OCI-LY7 (cell line): ENCODE measurements around the gene TCF15. TPM values are rescaled to one million over a fixed set of nuclear protein-coding genes. Genes with fewer than 3 reads are reported as not detected.

Source experiments
- BruUV-seq: library from RNA; stranded (reverse); fragments of 400-500 nt; replicated peaks from 2 replicates; lab custom pipeline; 2021; lab: Mats Ljungman, UMichigan
- CTCF ChIA-PET: fragments of 300-600 bp; sonication (Branson Sonifier 250); formaldehyde crosslinking; loops from one replicate; lab custom pipeline; 2022; ENCODE audit warnings: antibody characterized with exemption; ENCODE audit not compliant: unreplicated experiment; lab: Charles Lee
- POLR2A ChIA-PET: fragments of 300-600 bp; sonication (Branson Sonifier 250); formaldehyde crosslinking; loops from one replicate; lab custom pipeline; 2022; ENCODE audit warnings: antibody characterized with exemption; lab: Charles Lee
- DNase-seq: peaks from one replicate; pipeline ENCODE4 v3.0.0-alpha.2; 2015; ENCODE audit warnings: low spot score
- H2AFZ ChIP-seq: fragments of 200-600 bp; sonication (generic), shearing (Covaris generic); 2 replicates; pipeline ENCODE4 v1.6.1; 2014; ENCODE audit warnings: mild to moderate bottlenecking, antibody characterized with exemption, low read length, moderate library complexity
- H3K27ac ChIP-seq: fragments of 200-600 bp; sonication (generic); 2 replicates; pipeline ENCODE4 v1.5.1; 2014; ENCODE audit warnings: mixed run types, low read depth, mild to moderate bottlenecking, moderate library complexity, low read length, inconsistent platforms; ENCODE audit not compliant: poor library complexity, severe bottlenecking
- H3K36me3 ChIP-seq: fragments of 200-600 bp; sonication (generic); 2 replicates; pipeline ENCODE4 v1.6.1; 2014; ENCODE audit warnings: mild to moderate bottlenecking, antibody characterized with exemption, low read length, moderate library complexity, mixed read lengths; ENCODE audit not compliant: insufficient read depth
- H3K4me1 ChIP-seq: fragments of 200-600 bp; sonication (generic); 2 replicates; pipeline ENCODE4 v1.5.1; 2014; ENCODE audit warnings: mild to moderate bottlenecking, low read length; ENCODE audit not compliant: insufficient read depth, poor library complexity, severe bottlenecking
- H3K4me2 ChIP-seq: fragments of 200-600 bp; sonication (generic); 2 replicates; pipeline ENCODE4 v1.6.1; 2014; ENCODE audit warnings: mild to moderate bottlenecking, low read length
- H3K4me3 ChIP-seq: fragments of 200-600 bp; sonication (generic); 2 replicates; pipeline ENCODE4 v1.5.1; 2014; ENCODE audit warnings: mild to moderate bottlenecking, low read depth, low read length; ENCODE audit not compliant: poor library complexity, severe bottlenecking
- H3K79me2 ChIP-seq: fragments of 200-600 bp; sonication (generic); 2 replicates; pipeline ENCODE4 v1.6.1; 2016; ENCODE audit warnings: low read depth, mild to moderate bottlenecking, low read length, moderate library complexity, mixed read lengths; ENCODE audit not compliant: insufficient read depth
- H3K9me2 ChIP-seq: fragments of 200-600 bp; sonication (generic); 2 replicates; pipeline ENCODE4 v1.6.1; 2016; ENCODE audit warnings: mild to moderate bottlenecking, low read length, mixed read lengths; ENCODE audit not compliant: insufficient read depth
- H3K9me3 ChIP-seq: fragments of 200-600 bp; sonication (generic); 2 replicates; pipeline ENCODE4 v1.6.1; 2014; ENCODE audit warnings: mild to moderate bottlenecking, mixed run types, low read length, mixed read lengths
- H4K20me1 ChIP-seq: fragments of 200-600 bp; sonication (generic); 2 replicates; pipeline ENCODE4 v1.6.1; 2014; ENCODE audit warnings: mild to moderate bottlenecking, antibody characterized with exemption, low read length, moderate library complexity, mixed read lengths; ENCODE audit not compliant: insufficient read depth
- CTCF ChIP-seq: fragments of 200-600 bp; sonication (generic); conservative IDR thresholded peaks from 2 replicates; pipeline ENCODE4 v1.5.1; 2014; ENCODE audit warnings: mild to moderate bottlenecking, antibody characterized with exemption, low read length, moderate library complexity, mixed read lengths
- EZH2phosphoT487 ChIP-seq: fragments of 200-600 bp; sonication (generic); IDR thresholded peaks from 2 replicates; pipeline ENCODE4 v1.6.1; 2018; ENCODE audit warnings: low read depth, borderline replicate concordance, mild to moderate bottlenecking, mixed run types, antibody characterized with exemption, low read length, moderate library complexity, mixed read lengths
- intact Hi-C: fragments of 100-400 bp; cut with micrococcal nuclease; formaldehyde crosslinking; loops from one replicate; pipeline ENCODE4 v1.10.0; 2022; ENCODE audit not compliant: unreplicated experiment
- total RNA-seq, 2 experiments: library from RNA; depleted of rRNA in 1 of 2; stranded (reverse); fragments of >200 nt in 1 of 2; shearing (Covaris generic) in 1 of 2; gene quantifications; 2 replicates each; pipeline ENCODE4 v1.2.3, GENCODE V29; 2014 to 2022

TCF15 gene
- total RNA-seq, 2 experiments from 2014 or later, result not detected

- Histone ChIP-seq H3K79me2 (no peaks in the 10 kb centered on the region), H3K9me2 (no peaks in the 10 kb centered on the region), H3K4me2 (no peak overlapping the region), H2AFZ (no peak overlapping the region), H3K27ac (no peak overlapping the region), H3K4me3 (no peak overlapping the region), H3K4me1 (peaks cover 3% of the 10 kb centered on the region), H3K9me3 (no peaks in the 10 kb centered on the region), H3K36me3 (no peaks in the 10 kb centered on the region), H4K20me1 (no peaks in the 10 kb centered on the region)
- DNase-seq, result peak; percentile 74
- intact Hi-C loops, result loop anchor here (1.0 to 5.0 kb wide), 3 partner anchors 84 to 178 kb away; no protein-coding TSS in a partner anchor
- ChIA-PET CTCF (interaction anchor here (0.6 to 1.9 kb wide), 2 partner anchors 79 to 84 kb away, joined by 3 to 6 read pairs; no protein-coding TSS in a partner anchor), POLR2A (interaction anchor here (0.9 kb wide), 1 partner anchor 22 kb away, joined by 3 read pairs; no protein-coding TSS in a partner anchor)
- TF ChIP-seq CTCF (peak; percentile 95), EZH2phosphoT487 (no peak)
- BruUV-seq, result no TSS peak
These were observed 48.5 kb downstream of the TCF15 start for GRCh38 chr20:561437-562231.

GRCh38 chr20:560680-561079, 49.4 kb downstream of the TCF15 start:
- Histone ChIP-seq H3K9me3 (no peaks in the 10 kb centered on the region), H3K4me3 (no peak overlapping the region), H3K9me2 (no peaks in the 10 kb centered on the region), H3K4me1 (peaks cover 3% of the 10 kb centered on the region), H3K36me3 (no peaks in the 10 kb centered on the region), H4K20me1 (no peaks in the 10 kb centered on the region), H2AFZ (no peak overlapping the region), H3K27ac (no peak overlapping the region), H3K79me2 (no peaks in the 10 kb centered on the region), H3K4me2 (no peak overlapping the region)
- POLR2A ChIA-PET, result interaction anchor here (0.6 kb wide), 1 partner anchor 35 kb away, joined by 4 read pairs; no protein-coding TSS in a partner anchor
- intact Hi-C loops, result loop anchor here (1.0 to 5.0 kb wide), 3 partner anchors 85 to 179 kb away; no protein-coding TSS in a partner anchor
- no TSS peak for BruUV-seq
- CTCF ChIA-PET, result interaction anchor here (0.6 kb wide), 1 partner anchor 80 kb away, joined by 3 read pairs; no protein-coding TSS in a partner anchor
- TF ChIP-seq EZH2phosphoT487 (no peak), CTCF (peak; percentile 27; the same call in 1 of the 2 replicates)
- no peak for DNase-seq
